Islet of Langerhans (tissue), 1 donor: ENCODE results near the gene CENPE.

Experiments
- FAIRE-seq: peaks from one replicate; lab custom pipeline; 2011; peaks lifted over from hg19 to GRCh38; lab: Jason Lieb, UNC

The CENPE gene

DNA sequence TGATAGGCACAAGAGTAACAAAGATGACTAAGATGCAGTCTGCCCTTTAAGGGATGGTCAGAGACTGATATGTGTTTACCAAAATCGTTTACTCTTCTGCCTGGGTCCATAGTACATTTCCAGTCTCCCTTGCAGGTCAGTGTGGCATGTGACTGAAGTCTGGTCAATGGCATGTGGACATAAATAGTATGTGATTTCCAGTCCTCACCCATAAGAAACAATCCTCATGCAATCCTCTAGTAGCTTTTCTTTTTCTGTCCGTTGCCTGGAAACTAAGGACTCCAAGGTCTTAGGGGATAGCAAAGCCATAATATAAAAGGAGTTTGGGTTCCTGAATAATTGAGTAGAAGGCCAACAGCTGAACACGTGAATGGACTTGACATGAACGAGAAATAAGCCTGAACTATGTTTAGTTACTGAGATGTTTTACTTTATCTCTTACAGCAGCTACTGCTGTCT lies 122.7 kb downstream of the CENPE start:
- no peak for FAIRE-seq

DNA sequence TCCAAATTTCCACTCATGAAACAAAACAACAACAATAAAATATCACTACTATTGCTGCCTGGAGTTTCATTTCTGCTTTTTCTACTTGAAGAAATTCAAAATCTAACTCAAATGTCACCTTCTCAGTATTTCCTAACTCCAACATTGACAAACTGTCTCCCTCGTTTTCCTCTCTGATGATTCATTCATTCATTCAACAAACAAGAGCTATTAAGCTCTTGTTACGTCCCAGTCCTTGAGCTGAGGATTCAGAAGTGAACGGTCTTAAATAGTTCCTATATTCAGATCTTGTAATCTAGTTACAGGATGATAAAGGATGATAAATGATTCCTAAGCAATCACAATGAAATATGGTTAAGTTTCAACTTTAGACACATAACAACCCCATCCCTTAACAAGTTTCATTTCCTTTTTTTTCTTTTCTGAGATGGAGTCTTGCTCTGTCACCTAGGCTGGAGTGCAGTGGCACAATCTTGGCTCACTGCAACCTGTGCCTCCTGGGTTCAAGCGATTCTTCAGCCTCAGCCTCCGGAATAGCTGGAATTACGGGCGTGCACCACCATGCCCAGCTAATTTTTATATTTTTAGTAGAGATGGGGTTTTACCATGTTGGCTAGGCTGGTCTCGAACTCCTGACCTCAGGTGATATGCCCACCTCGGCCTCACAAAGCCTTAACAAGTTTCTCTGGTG lies 123.3 kb downstream of the CENPE start:
- no peak for FAIRE-seq

DNA sequence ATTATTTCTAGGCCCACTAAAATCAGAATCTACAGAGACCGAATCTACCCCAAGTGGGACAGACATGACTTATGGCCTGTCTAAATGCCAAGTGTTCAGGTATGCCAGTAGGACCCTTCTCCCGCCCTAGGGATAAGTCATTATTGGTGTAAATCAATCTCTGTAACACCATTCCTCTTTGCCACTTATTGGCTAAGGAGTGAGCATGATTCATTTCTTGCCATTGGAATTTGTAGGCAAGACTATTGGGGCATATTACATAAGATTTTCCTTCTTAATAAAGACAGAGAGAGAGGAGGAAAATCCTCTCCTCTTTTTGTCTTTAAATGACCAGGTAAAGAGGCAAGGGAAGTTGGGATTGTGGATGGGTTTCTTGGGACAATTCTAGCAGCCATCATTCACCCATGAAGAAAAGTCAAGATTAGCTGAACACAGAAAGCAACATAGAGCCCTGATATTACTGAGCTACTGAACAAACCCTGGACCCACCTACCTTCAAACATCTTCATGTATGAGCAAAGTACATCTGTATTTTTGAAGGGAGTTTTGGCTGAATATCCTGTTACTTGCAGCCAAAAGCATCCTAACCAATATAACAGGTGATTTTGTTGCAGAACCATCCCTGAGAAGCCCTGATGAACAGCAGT lies 124.2 kb downstream of the CENPE start:
- FAIRE-seq: no peak

DNA sequence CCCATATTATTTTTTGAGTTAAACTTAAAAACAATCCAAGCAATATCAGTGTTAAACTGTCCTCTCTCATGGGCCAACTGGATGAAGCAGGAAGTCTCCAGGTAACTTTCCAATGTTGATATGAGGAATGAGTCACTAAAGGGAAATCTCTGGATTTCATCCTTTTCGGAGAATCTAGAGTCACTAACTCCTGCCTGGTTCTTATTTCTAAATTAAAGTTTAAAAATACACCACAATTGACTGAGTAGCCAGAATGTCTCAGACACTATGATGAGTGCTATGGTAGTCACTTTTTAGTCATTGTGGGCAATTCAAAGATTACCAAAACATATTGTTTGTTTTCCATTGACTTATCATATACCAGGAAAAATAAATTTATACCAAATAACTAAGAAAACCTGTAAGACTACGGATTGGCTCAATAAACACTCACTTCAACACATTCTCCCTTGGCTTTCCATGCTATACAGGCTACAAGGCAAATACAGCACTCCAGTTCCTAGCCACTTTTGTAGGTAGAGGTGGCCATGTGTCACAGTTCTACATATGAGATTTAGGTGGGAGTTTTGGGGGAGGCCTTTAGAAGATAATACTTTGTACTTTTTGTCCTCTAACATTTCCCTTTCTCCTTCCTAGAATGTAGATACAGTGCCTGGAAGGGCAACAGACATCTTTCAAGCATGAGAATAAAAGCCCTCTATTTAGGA lies 130.1 kb downstream of the CENPE start:
- no peak for FAIRE-seq

DNA sequence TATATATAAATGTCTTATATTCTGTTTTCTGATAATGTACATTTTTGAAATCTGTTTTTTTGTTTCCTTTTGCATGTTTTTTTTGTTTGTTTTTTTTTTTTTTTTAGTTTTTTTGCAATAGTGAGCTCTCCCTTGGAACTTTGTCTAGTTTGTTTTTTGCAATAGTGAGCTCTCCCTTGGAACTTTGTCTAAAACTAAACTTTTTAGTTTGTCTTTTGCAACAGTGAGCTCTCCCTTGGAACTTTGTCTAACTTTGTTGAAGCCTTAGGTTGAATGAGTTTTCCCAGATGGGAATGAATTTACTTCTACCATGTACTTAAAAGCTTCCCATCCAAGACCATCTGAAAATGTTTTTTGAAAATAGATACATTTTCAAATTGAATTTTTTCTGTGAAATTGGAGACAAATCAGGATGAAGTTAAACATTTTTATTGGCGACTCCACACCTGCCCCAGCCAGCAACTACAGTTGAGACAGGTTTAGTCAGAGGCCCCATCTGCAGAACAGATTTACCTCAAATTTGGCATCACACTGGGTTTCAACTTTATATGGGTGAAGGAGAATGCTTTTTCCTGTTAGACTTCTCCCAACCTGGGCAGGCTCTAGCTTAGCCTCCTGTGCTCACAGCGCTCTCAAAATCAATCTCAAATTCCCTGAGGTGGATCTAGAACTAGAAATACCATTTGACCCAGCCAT lies 137.5 kb downstream of the CENPE start:
- FAIRE-seq: no peak
